Activated CD4-positive, alpha-beta T cell treated with anti-CD3 and anti-CD28 coated beads, Interleukin-2, Interleukin-4, amounts not matched to agents 100 ng/mL and 50 ng/mL, durations not matched to agents 16 hours and 8 hours (primary cell): ENCODE data around the gene LDLRAD4.

Experiments used
- DNase-seq: peaks from one replicate; pipeline ENCODE4 v3.0.0-alpha.2; 2020; ENCODE audit warnings: low spot score

The LDLRAD4 gene

DNA sequence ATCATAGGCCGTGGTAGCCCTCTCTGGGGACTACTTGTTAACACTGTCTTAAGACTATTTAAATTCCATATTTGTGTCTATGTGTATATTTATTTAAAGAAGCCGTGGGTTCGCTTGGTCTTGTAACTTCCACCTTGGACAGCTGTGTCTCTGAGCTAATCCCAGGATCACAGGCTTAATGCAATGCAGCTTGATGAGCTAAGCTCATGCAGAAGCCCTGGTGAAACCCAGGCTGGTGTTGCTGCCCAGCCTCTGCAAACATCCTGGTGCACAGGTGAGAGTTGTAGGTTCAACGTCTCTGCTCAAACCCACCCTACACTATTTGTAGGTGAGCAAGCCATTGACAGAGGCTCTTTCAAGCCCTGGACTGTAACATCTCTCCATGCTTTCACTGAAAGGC is 296.0 kb downstream of the LDLRAD4 start:
- no peak for DNase-seq

- no peak for DNase-seq
These were observed 298.3 kb downstream of the LDLRAD4 start for GRCh38 chr18:13516855-13517254.

GRCh38 chr18:13517369-13517768 is 298.8 kb downstream of the LDLRAD4 start:
- no peak for DNase-seq

DNA sequence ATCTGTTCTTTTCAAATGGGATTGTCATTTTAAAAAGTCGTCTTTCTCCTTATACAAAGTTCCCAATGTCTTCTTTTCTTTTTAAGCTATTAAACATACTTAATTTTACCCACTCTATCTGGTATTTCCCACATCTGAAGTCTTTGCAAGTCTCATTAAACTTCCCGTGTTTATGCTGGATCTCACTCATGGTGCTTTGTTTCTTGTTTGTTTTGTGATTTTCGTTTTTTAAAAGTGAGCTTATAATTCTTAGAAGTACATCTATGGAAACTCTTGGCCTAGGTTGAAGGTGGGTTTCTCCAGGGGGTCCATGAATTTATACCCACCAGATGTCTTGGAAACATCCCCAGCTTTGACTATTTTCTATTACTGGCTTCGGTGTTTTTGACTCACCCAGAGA is 299.8 kb downstream of the LDLRAD4 start:
- DNase-seq = no peak

DNA sequence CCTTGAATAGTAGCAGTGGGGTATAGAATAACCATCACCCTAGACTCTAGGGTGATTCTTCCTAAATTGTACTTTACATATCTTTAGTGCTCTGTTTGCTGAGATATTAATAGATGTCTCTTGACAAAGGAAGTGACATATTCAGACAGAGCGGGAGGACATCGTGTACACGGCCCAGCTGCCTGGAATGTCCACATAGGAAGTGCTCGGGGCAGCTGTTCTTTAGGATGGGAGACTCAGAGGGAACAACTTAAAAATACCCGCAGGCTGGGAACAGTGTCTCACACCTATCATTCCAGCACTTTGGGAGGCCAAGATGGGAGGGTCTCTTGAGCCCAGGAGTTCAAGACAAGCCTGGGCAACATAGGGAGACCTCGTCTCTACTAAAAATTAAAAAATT is 301.7 kb downstream of the LDLRAD4 start:
- DNase-seq = no peak

- DNase-seq = no peak
These were observed 302.2 kb downstream of the LDLRAD4 start for GRCh38 chr18:13520741-13521140.

DNA sequence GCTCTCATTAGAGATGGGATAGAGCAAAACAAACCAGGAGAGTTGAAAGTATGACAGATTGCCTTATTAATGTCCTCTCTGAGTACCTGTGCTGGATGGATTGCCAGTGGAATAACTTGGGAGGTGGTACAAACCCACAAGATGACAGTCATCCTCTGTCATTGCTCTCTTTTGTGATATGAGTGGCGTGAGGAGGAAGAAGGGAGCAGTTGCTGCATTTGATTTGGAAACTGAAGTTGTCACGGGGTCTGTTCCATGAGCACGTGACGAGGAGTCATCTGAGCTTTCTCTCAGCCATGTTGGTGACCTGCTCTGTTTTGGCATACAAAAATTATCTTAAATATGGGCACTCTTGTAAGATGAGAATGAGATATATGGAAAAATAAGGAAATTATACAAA is 302.9 kb downstream of the LDLRAD4 start:
- no peak for DNase-seq

GRCh38 chr18:13522256-13522655 is 303.7 kb downstream of the LDLRAD4 start:
- no peak for DNase-seq

DNA sequence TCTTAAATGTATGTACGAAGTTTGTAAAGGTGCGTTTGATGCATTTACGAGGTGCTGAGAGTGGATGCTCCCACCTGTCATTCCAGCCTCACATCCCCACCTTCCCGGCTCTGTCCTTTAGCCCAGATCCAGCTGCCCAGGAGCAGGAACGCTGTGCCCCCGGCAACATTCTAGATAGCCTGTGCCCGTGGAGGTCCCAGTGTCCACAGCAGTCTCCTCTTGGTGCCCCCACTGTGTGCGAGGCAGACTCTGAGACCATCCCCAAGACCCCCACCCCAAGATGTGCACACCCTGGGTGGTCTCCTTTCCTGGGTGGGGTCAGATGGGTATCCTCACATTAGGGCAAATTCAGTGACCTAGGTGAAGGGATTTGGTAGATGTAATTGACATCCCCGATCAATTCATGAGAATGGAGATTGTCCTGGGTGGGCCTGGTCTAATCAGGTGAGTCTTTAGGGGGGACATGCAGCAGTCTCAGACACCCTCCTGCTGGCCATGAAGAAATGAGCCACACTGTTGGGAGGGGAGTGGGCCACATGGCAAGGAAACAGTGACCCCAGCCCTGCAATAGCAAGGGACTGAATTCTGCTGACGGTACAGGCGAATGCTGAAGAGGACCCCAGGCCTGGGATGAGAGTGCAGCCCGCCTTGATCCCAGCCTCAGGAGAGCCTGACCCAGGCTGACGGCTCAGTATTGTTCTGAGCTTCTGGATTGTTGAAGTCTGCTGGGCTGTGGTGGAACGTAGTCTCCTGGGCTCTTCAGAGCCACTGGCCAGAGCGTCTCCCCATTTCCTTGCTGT is 304.5 kb downstream of the LDLRAD4 start:
- no peak for DNase-seq

- DNase-seq = no peak
These were observed 305.5 kb downstream of the LDLRAD4 start for GRCh38 chr18:13524054-13524453.

- DNase-seq = no peak
These were observed 306.3 kb downstream of the LDLRAD4 start for GRCh38 chr18:13524811-13525210.

GRCh38 chr18:13525381-13526029 is 306.9 kb downstream of the LDLRAD4 start:
- DNase-seq = no peak

DNA sequence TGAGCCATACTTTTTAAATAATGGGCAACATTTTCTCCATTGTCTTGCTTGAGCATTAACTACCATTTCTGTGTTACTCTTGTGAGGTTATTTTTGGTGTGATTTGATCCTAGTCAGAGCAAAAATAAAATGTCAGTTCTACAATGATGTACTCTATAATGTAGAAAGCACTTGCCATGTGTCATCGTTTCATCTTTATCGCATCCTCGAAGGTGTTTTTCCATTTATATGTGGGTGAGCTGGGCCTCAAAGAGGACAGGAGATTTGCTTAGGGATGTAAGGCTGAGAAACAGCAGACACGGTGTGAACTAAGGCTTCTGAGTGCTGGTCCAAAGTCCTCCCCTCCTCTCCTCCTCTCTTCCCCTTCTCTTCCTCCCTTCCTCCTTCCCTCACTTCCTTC is 308.0 kb downstream of the LDLRAD4 start:
- no peak for DNase-seq

DNA sequence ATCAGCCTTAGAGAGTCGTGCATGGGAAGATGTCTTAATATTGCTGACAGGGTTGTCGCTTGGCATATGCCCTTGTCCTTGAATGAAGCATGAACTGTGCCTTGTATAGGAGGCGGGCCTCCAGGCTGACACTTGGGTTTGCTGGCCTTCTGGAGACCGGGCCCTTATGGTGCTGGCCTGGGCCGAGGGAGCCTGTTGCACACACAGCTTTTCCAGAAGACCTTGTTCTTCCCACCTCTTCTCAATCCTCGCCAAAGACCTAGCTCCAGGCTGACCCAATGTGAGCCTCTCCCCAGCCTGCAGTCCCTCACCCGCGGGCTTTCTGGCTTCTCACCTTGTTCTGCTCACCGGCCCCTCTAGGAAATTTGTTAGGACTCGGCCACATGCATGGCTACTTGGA is 308.7 kb downstream of the LDLRAD4 start:
- no peak for DNase-seq

DNA sequence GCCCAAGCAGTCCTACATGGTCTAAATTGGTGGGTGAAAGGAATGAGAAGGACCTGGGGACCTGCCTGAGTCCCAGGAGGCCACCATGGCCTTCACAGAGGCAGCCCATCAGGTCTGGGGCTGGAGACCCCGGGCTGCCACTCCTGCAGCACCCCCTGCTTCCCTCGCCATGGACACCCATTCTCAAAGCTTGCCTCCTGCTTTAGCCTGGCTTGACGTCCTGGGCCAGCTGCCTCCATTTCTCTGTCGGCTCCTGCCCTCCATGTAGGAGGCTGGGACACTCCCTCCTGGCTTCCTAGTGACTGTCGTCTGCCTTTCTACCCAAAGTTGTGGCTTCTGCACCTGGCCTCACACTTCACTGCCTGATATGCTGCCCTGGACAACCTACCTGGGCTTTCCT is 309.2 kb downstream of the LDLRAD4 start:
- DNase-seq = no peak

DNA sequence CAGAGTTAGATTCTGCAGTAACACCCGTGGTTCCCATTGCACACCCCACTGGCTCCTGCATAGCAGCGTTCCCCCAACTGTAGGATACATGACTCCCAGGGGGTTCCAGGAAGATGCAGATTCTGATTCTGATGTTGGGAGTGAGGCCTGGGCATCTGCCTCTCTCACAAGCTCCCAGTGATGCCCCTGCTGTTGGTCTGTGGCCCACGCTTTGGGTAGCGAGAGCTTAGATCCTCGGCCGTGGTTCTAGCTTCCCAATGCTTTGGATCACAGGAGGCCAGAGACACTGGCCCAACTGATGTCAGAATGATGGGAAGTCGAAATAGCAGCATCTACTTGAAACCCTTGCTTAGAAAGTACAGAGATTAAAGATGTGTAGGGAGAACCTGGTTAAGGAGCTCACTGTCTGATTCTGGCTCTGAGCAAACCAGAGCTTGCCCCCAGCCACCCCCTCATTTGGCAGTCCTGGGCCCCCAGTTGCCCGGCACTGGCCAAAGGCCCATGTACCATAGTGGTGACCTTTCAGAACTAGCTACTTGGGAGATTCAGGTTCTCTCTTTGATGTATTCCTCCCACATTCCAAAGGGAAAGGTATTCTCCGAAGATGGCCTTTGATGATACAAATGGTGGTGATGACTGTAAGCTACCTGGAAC is 310.3 kb downstream of the LDLRAD4 start:
- DNase-seq = no peak

DNA sequence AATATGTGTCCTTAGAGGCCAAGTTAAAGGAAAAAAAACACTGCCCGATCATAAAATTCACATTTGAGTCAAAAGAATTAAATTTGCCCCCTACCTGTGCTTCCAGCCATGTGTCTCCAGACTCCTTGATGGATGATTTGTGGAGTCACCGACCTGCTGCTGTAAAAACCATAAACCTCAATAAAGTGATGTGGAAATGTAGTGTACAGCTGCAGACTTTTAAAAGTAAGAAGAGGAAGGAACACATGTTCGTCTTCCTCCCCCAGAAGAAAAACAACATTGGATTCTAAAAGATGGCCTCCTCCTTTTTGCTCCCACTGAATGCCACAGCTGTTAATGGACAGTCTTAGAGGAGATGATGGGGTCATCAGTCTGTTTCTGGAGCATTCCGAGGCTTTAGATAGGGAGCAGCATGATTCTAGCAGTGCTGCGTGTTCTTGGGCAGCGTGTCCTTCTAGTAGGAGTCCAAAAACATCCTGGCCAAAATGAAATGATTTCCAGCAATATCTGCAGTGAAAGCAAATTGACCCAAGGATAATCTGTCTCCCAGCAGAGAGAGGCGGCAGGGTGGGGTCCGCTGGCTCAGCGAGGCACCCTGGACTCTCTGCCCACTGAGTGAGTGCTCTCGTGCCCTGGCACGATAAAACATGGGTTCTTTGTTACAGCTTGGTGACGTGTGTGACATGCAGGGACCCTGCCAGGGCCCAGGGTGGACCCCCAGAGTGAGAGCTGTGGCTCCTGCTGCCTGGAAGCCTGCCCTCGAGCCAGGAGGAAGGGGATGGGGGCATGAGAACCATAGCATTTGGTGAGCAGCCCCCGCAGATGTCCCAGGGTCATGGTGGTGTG is 311.7 kb downstream of the LDLRAD4 start:
- DNase-seq = no peak

GRCh38 chr18:13530879-13531387 is 312.4 kb downstream of the LDLRAD4 start:
- DNase-seq = no peak

DNA sequence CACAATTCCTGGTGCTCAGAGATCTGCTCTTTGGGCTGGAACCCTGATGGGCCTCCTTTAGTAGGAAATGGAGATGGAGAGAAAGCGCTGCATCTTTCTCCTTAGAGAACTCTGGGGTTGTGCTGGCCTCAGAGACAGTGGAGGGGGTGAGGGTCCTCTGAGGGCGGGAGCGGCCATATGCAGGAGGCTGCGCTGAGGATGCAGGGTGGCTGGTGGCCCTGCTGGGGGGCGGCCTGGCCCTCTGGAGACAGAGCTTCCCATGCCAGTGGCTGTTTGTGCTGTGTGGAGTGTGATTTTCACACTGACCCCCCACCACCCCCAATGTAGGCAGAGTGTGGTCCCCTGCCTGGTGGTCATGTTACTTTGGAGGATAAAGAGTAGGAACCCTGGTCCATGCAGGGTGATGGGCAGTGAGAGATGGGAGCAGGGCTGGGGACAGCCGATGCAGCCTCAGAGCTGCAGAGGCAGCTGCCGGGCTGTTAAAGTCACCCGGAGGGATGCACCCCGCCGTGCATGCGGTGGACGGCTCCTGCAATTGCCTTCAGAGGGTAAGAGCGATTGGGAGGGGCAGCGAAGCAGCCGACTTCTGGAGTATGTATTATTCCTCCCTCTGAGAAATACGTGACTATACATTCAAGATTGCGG is 313.2 kb downstream of the LDLRAD4 start:
- DNase-seq = no peak

GRCh38 chr18:13532406-13533075 is 314.0 kb downstream of the LDLRAD4 start:
- no peak for DNase-seq

DNA sequence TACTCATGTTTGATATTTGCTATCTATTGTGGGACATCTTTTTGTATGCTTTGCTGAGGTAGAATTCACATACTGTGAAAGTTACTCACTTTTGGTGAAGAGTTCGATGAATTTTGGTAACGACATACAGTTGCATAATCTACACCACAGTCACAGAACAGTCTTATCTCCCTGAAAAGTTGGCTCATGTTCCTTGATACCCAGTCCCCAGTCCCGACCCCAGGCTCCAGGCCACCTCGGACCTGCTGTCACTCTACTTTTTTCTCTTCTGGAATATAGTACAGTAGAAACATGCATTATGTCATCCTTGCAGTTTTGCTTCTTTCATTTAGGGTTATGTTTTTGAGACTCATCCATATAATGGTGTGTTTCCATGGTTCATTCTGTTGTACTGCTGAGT is 316.1 kb downstream of the LDLRAD4 start:
- no peak for DNase-seq
